Activated naive CD4-positive, alpha-beta T cell treated with anti-CD3 and anti-CD28 coated beads, Interleukin-2, amount 50 U/mL, for 24 hours (primary cell): ENCODE results near the gene THAP4.
A peak's percentile ranks its signal among the peaks of the same experiment; 100 is the strongest.

Source experiments
- H3K27ac Mint-ChIP-seq: one replicate; pipeline ENCODE4 v1.8.0; 2021; ENCODE audit warnings: mild to moderate bottlenecking, mixed read lengths
- H3K27me3 Mint-ChIP-seq: one replicate; pipeline ENCODE4 v1.8.0; 2021; ENCODE audit warnings: mixed read lengths
- H3K36me3 Mint-ChIP-seq: one replicate; pipeline ENCODE4 v1.8.0; 2021; ENCODE audit warnings: mixed read lengths
- H3K4me1 Mint-ChIP-seq: one replicate; pipeline ENCODE4 v1.8.0; 2021; ENCODE audit warnings: mixed read lengths
- H3K4me3 Mint-ChIP-seq: one replicate; pipeline ENCODE4 v1.8.0; 2021; ENCODE audit warnings: mild to moderate bottlenecking, mixed read lengths
- H3K9me3 Mint-ChIP-seq: one replicate; pipeline ENCODE4 v1.8.0; 2021; ENCODE audit warnings: mixed read lengths

Gene THAP4

DNA sequence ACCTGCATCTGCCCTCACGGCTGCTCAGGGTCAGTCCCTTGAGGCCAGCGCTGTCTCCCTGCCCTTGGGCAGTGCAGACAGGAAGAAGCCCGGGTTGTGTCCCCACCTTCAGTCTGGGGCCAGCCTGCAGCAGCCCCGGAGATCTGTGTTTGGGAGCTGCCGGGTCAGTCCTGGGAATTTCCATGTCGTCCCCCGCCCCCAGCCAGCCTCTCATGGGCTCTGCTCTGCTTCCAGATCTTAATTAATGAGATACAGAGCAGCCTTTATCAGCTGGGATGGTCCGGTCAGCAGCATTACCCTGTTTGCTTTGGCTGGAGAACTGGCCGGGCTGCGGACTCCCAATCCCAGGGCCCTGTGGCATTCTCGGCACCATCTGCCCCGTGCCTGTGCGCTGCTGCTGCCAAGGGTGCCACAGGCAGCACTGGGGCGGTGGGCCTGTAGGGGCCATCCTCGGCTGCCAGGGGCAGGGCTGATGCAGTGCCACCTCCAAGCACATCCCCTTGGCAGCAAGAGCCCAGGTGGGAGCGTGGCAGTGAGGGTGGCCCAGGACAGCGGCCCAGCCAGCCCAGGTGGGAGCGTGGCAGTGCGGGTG lies 76.0 kb downstream of the THAP4 start:
- Mint-ChIP-seq H3K4me1 (peaks cover 5% of the 10 kb centered on the region), H3K36me3 (peaks cover 6% of the 10 kb centered on the region), H3K4me3 (no peak overlapping the region), H3K27ac (no peak overlapping the region), H3K9me3 (peaks cover 9% of the 10 kb centered on the region), H3K27me3 (peaks cover 21% of the 10 kb centered on the region)

DNA sequence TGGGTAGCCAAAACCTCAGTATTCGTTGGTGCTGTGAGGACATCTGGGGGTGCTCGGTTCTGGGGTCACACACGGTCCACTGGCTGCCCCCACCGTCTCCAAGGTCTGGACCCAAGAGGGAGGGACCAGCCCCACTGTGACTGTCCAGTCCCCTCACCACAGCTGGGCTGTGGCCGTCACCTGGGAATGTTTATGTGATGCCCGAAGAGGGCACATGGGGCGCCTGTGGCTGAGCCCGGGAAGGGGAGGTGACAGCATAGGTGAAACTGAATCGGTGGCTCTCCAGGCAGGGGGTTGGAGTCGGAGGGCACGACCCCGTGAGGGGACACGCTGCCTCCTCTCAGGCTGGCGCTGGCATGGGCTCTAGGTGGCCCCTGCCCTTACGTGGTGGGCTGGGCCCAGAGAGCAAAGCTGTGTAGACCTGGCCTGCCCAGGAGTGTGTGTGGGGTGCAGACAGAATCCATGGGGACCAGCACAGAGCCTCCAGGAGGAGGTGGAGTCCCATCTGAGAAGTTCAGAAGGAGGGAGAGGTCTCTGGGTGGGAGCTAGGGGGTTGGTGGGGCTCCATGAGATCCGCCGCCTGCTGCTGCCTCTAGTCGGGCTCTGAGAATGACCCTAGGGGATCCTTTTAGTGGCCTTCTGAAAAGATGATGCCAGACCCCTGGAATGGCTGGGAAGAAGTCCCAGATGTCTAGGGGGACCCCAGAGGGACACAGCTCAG lies 76.6 kb downstream of the THAP4 start:
- Mint-ChIP-seq H3K4me3 (peak overlapping the region; percentile 60), H3K9me3 (peaks cover 9% of the 10 kb centered on the region), H3K4me1 (peaks cover 10% of the 10 kb centered on the region), H3K27me3 (peaks cover 23% of the 10 kb centered on the region), H3K27ac (no peak overlapping the region), H3K36me3 (peaks cover 6% of the 10 kb centered on the region)

- Mint-ChIP-seq H3K4me1 (peaks cover 10% of the 10 kb centered on the region), H3K9me3 (peaks cover 9% of the 10 kb centered on the region), H3K27me3 (peaks cover 23% of the 10 kb centered on the region), H3K4me3 (peak overlapping the region; percentile 60), H3K27ac (no peak overlapping the region), H3K36me3 (peaks cover 6% of the 10 kb centered on the region)
These were observed 77.4 kb downstream of the THAP4 start for GRCh38 chr2:241559323-241560161.

- peak within 1 kb of the TSS; percentile 78 for H3K4me3 Mint-ChIP-seq
- peaks cover 26% of the 10 kb centered on the region for H3K27me3 Mint-ChIP-seq
- peaks cover 10% of the 10 kb centered on the region for H3K4me1 Mint-ChIP-seq
- H3K27ac Mint-ChIP-seq, result peak within 1 kb of the TSS; percentile 19
- peaks cover 6% of the 10 kb centered on the region for H3K36me3 Mint-ChIP-seq
- peaks cover 9% of the 10 kb centered on the region for H3K9me3 Mint-ChIP-seq
These were observed 78.2 kb downstream of the THAP4 start, which contains the start of gene BOK for GRCh38 chr2:241558532-241559322. TSS of gene BOK (plus strand) at chr2:241558745. CDS start at chr2:241559484, 739 bp downstream.

GRCh38 chr2:241556746-241557145 lies 80.2 kb downstream of the THAP4 start:
- peaks cover 29% of the 10 kb centered on the region for H3K27me3 Mint-ChIP-seq
- H3K4me1 Mint-ChIP-seq, result peaks cover 10% of the 10 kb centered on the region
- H3K27ac Mint-ChIP-seq, result no peak overlapping the region
- H3K4me3 Mint-ChIP-seq, result no peak overlapping the region
- peaks cover 6% of the 10 kb centered on the region for H3K36me3 Mint-ChIP-seq
- peaks cover 9% of the 10 kb centered on the region for H3K9me3 Mint-ChIP-seq

DNA sequence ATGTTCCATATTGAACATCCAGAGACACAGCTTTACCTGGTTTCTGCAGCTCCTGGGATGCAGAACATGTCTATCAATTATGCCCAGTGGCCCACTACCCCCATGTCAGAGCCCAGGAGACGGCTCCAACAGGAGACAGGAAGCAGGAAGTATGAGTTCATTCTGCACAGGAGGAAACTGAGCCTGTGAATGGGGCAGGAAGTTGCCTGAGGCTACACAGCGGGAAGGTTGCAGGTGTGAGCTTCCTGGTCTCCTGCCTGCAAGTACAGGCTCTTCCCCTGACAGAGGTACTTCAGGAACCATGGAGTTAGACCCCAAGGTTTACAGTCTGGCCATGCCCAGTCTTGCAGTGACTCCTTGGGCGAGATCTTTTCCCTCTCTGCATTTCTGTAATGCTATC lies 81.2 kb downstream of the THAP4 start:
- H3K9me3 Mint-ChIP-seq, result peaks cover 9% of the 10 kb centered on the region
- H3K4me1 Mint-ChIP-seq, result peaks cover 10% of the 10 kb centered on the region
- H3K4me3 Mint-ChIP-seq, result no peak overlapping the region
- H3K36me3 Mint-ChIP-seq, result peaks cover 6% of the 10 kb centered on the region
- H3K27me3 Mint-ChIP-seq, result peaks cover 31% of the 10 kb centered on the region
- H3K27ac Mint-ChIP-seq, result no peak overlapping the region

GRCh38 chr2:241554610-241555322 lies 82.2 kb downstream of the THAP4 start:
- Mint-ChIP-seq H3K36me3 (peaks cover 6% of the 10 kb centered on the region), H3K9me3 (peaks cover 9% of the 10 kb centered on the region), H3K4me1 (peaks cover 10% of the 10 kb centered on the region), H3K27me3 (peaks cover 25% of the 10 kb centered on the region), H3K27ac (no peak overlapping the region), H3K4me3 (no peak overlapping the region)

- Mint-ChIP-seq H3K36me3 (peaks cover 6% of the 10 kb centered on the region), H3K9me3 (peaks cover 9% of the 10 kb centered on the region), H3K27me3 (peaks cover 24% of the 10 kb centered on the region), H3K4me3 (no peak overlapping the region), H3K27ac (no peak overlapping the region), H3K4me1 (peaks cover 10% of the 10 kb centered on the region)
These were observed 83.0 kb downstream of the THAP4 start for GRCh38 chr2:241553981-241554380.

- Mint-ChIP-seq H3K4me3 (no peak overlapping the region), H3K27ac (no peak overlapping the region), H3K27me3 (peaks cover 24% of the 10 kb centered on the region), H3K4me1 (peaks cover 10% of the 10 kb centered on the region), H3K36me3 (peaks cover 6% of the 10 kb centered on the region), H3K9me3 (peaks cover 9% of the 10 kb centered on the region)
These were observed 83.5 kb downstream of the THAP4 start for GRCh38 chr2:241553512-241553830.

DNA sequence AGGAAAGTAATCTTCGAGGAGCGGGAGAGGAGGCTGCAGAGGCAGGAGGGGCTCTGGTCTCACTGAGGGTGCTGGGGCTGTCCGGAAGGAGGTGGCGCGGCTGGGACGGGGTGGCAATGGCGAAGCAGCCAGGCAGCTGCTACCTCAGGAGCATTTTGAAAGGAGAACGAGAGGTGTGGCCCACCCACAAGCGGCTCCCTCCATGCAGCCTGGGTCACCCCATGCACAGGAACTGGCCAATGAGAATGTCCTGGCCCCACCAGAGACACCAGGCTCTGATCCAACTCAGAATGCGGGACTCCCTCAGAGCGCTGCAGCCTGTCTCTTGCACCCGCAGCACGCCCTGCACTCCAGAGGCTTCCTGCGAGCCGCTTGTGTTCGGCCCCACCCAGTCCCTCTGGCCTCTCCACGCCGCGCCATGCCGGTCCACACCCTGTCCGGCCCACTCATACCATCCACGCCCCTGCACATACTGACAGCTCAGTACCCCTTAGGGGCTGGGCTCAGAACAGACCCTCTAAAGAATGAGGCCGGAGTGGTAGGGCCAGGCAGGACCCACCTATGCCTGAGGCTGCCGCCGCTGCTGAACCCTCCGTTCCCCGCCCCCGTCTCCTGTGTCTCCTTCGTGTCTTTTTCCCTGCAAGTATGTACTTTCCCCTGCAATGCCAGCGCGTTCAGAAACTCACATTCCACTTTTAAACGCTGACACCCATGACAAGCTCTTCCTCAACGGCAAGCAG lies 84.8 kb downstream of the THAP4 start:
- Mint-ChIP-seq H3K27ac (no peak overlapping the region), H3K4me3 (no peak overlapping the region), H3K36me3 (no peaks in the 10 kb centered on the region), H3K9me3 (no peaks in the 10 kb centered on the region), H3K4me1 (peaks cover 5% of the 10 kb centered on the region), H3K27me3 (peaks cover 15% of the 10 kb centered on the region)

DNA sequence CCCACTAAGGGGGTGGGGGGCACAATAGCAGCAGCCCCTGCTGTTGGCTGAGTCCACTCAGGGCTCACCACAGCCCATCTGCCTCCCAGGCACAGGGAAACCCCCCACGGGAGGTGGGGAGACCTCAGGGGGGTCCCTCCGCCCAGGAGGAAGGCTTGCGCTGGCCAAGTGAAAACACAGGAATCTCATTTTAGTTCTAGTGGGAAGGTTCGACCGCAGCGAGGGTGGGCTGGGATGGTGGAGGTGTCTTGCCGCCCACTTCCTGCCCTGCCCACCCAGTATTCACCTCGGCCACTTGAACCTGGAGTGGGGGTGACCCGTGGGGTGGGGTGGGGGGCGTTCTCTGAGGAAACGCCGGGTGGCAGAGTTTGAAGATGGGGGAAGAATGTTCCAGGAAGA lies 85.4 kb downstream of the THAP4 start:
- Mint-ChIP-seq H3K9me3 (no peaks in the 10 kb centered on the region), H3K27ac (no peak overlapping the region), H3K4me3 (no peak overlapping the region), H3K4me1 (peaks cover 5% of the 10 kb centered on the region), H3K27me3 (peaks cover 14% of the 10 kb centered on the region), H3K36me3 (no peaks in the 10 kb centered on the region)

DNA sequence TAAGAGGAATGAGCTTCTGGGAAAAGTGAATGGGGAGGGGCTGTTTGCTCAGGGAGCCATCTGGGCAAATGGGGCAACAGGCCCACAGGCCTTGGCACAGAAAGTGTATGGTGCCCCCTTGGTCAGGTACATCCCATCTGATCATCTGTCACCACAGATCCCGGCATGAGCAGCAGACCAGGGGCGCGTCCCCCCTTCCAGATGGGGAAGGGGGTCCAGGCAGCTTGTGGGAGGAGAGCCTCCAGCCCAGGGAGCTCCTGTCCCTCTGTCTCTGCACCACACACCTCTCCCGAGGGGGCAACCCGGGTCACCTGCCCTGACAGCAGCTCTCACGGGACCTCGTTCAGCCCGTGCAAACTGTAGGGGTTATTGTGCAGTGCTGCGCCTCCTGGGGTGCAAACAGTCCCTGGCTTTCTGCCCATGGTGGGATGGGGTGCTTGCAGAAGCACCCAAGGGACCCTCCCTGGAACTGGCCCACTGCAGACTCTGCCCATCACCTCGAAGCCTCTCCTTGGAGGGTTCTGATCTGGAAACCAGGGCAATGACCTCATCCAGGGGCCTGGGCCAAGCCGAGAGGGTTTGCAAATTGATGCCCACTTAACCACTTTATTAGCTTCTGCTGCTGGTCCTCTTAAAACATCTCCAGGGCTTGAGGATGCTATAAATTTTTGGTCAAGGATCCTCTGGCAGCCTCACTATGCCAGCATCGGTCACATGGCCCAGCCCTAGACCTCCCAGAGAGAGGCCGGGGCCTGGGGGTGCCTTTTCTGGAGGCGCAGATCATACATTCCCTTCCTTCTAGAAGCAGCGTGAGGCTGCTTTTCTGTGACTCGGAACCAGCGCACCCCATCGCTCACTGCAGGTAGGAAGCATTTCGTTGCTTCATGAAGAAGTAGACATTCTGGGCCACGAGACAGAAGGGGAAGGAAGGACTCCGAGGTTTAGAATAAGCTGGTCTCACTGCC lies 86.1 kb downstream of the THAP4 start:
- Mint-ChIP-seq H3K4me1 (peaks cover 5% of the 10 kb centered on the region), H3K27me3 (peaks cover 12% of the 10 kb centered on the region), H3K36me3 (no peaks in the 10 kb centered on the region), H3K4me3 (no peak overlapping the region), H3K27ac (no peak overlapping the region), H3K9me3 (no peaks in the 10 kb centered on the region)

GRCh38 chr2:241548451-241548835 lies 88.5 kb downstream of the THAP4 start:
- Mint-ChIP-seq H3K9me3 (no peaks in the 10 kb centered on the region), H3K4me1 (no peaks in the 10 kb centered on the region)

More at GRCh38 chr2:241548451-241548835, 88.5 kb downstream of the THAP4 start:
- H3K27me3 Mint-ChIP-seq, result peaks cover 6% of the 10 kb centered on the region
- H3K27ac Mint-ChIP-seq, result no peak overlapping the region
- H3K36me3 Mint-ChIP-seq, result no peaks in the 10 kb centered on the region
- H3K4me3 Mint-ChIP-seq, result no peak overlapping the region
